B cell (primary cell): ENCODE measurements around the gene MND1. TPM values are rescaled to one million over a fixed set of nuclear protein-coding genes. Genes with fewer than 3 reads are reported as not detected.

ENCODE experiments used
- ATAC-seq: fragments of 200-7000 bp; cut with Tn5 transposase; one replicate; pipeline ENCODE4 v1.10.0; 2021; ENCODE audit warnings: low read depth, mild to moderate bottlenecking, moderate number of reproducible peaks, moderate library complexity
- CTCF ChIA-PET: fragments of 350-600 bp; sonication (Branson Sonifier 250); formaldehyde crosslinking; loops from one replicate; lab custom pipeline; 2021; ENCODE audit warnings: antibody characterized with exemption, inconsistent platforms; lab: Charles Lee
- POLR2A ChIA-PET: fragments of 350-600 bp; sonication (Branson Sonifier 250); formaldehyde crosslinking; loops from one replicate; lab custom pipeline; 2021; ENCODE audit warnings: antibody characterized with exemption; lab: Charles Lee
- DNase-seq: peaks from one replicate; pipeline ENCODE4 v3.0.0; 2013
- H2AFZ ChIP-seq: 2 replicates; pipeline ENCODE4 v1.6.1; 2012; ENCODE audit warnings: mild to moderate bottlenecking, low read depth, low read length; ENCODE audit not compliant: insufficient read depth, poor library complexity, severe bottlenecking
- H3K27ac ChIP-seq, 2 donors: 1 replicate in 1 of 2; 2 replicates in 1 of 2; pipeline ENCODE4 v1.5.1; 2012 to 2013; ENCODE audit warnings: low read length in 2 of 2, mild to moderate bottlenecking in 2 of 2, moderate library complexity in 1 of 2
- H3K27me3 ChIP-seq, 4 experiments: fragments of 200-600 bp in 1 of 4; sonication (generic) in 1 of 4; replicated peaks in 1 of 4; 1 replicate in 2 of 4; 2 replicates in 2 of 4; pipeline versions ENCODE4 v1.6.1 to v1.7.0; 2013 to 2016; ENCODE audit warnings: low read length in 3 of 4, mild to moderate bottlenecking in 2 of 4, mixed read lengths in 1 of 4, moderate library complexity in 1 of 4; ENCODE audit not compliant: insufficient read depth in 4 of 4, control insufficient read depth in 3 of 4; ENCODE audit errors: control extremely low read depth in 1 of 4
- H3K36me3 ChIP-seq, 2 experiments: replicated peaks in 1 of 2; 1 replicate in 1 of 2; 2 replicates in 1 of 2; pipeline versions ENCODE4 v1.6.1 to v1.7.1; 2013; ENCODE audit warnings: low read length in 1 of 2; ENCODE audit not compliant: insufficient read depth in 2 of 2, control insufficient read depth in 1 of 2; ENCODE audit errors: control extremely low read depth in 1 of 2, extremely low read depth in 1 of 2
- H3K4me1 ChIP-seq, 2 donors: fragments of 200-600 bp in 1 of 2; sonication (generic) in 1 of 2; 1 replicate in 1 of 2; 2 replicates in 1 of 2; pipeline versions ENCODE4 v1.5.1 to v1.6.1; 2013 to 2017; ENCODE audit warnings: low read length in 2 of 2; ENCODE audit not compliant: control insufficient read depth in 2 of 2, insufficient read depth in 2 of 2
- H3K4me2 ChIP-seq: replicated peaks from 2 replicates; pipeline ENCODE3; 2012; ENCODE audit warnings: mild to moderate bottlenecking, low read depth, low read length; ENCODE audit not compliant: poor library complexity, severe bottlenecking
- H3K4me3 ChIP-seq, 5 experiments: fragments of 200-600 bp in 1 of 5; sonication (generic) in 1 of 5; 1 replicate in 3 of 5; 2 replicates in 2 of 5; pipeline versions ENCODE4 v1.5.1 to v1.7.0; 2011 to 2016; ENCODE audit warnings: low read length in 4 of 5, mild to moderate bottlenecking in 4 of 5, low read depth in 2 of 5, control low read depth in 1 of 5, moderate library complexity in 1 of 5; ENCODE audit not compliant: insufficient read depth in 1 of 5; ENCODE audit errors: control extremely low read depth in 1 of 5, extremely low read depth in 1 of 5
- H3K79me2 ChIP-seq: fragments of 200-600 bp; sonication (generic); one replicate; pipeline ENCODE4 v1.6.0; 2016; ENCODE audit warnings: low read length; ENCODE audit not compliant: control insufficient read depth, insufficient read depth
- H3K9ac ChIP-seq: fragments of 200-600 bp; sonication (generic); 2 replicates; pipeline ENCODE4 v1.6.1; 2017; ENCODE audit warnings: mild to moderate bottlenecking, low read length, moderate library complexity
- H3K9me3 ChIP-seq, 3 donors: one replicate each; pipeline versions ENCODE4 v1.6.1 to v1.7.1; 2013; ENCODE audit warnings: low read length in 2 of 3; ENCODE audit not compliant: control insufficient read depth in 2 of 3, insufficient read depth in 1 of 3; ENCODE audit errors: control extremely low read depth in 1 of 3
- H4K20me1 ChIP-seq: 2 replicates; pipeline ENCODE4 v1.6.0; 2012; ENCODE audit warnings: mild to moderate bottlenecking, low read length; ENCODE audit not compliant: insufficient read depth, control insufficient read depth, poor library complexity, severe bottlenecking
- H3K27ac Mint-ChIP-seq: one replicate; pipeline ENCODE4 v1.8.0; 2021; ENCODE audit warnings: mixed read lengths
- H3K27me3 Mint-ChIP-seq: one replicate; pipeline ENCODE4 v1.8.0; 2021; ENCODE audit warnings: mixed read lengths
- H3K4me1 Mint-ChIP-seq: one replicate; pipeline ENCODE4 v1.8.0; 2021; ENCODE audit warnings: mixed read lengths
- H3K4me3 Mint-ChIP-seq: one replicate; pipeline ENCODE4 v1.8.0; 2021; ENCODE audit warnings: mixed read lengths
- H3K9me3 Mint-ChIP-seq: one replicate; pipeline ENCODE4 v1.8.0; 2022; ENCODE audit warnings: mixed read lengths; ENCODE audit not compliant: insufficient read depth
- EZH2 ChIP-seq: IDR thresholded peaks from 2 replicates; pipeline ENCODE4 v1.6.1; 2012; ENCODE audit warnings: borderline replicate concordance, low read depth, mild to moderate bottlenecking, moderate library complexity, low read length; ENCODE audit not compliant: insufficient read depth, poor library complexity, severe bottlenecking
- WGBS: methylation state at CpG from one replicate; pipeline ENCODE4 v1.1.5; 2013; ENCODE audit warnings: missing lambda C conversion rate; ENCODE audit not compliant: insufficient coverage; 5-methylcytosine and 5-hydroxymethylcytosine counted together
- intact Hi-C: fragments of 100-400 bp; cut with micrococcal nuclease; formaldehyde crosslinking; loops from one replicate; pipeline ENCODE4 v1.10.0; 2022
- polyA plus RNA-seq: library from polyadenylated mRNA; depleted of rRNA; stranded (reverse); fragments of >200 nt; gene quantifications from 2 replicates; pipeline ENCODE4 v1.2.3, GENCODE V29; 2012
- total RNA-seq, 2 donors: library from RNA; stranded (reverse); fragments of 120-200 nt in 1 of 2; gene quantifications; 1 replicate in 1 of 2; 2 replicates in 1 of 2; pipeline versions ENCODE4 v1.2.3 to v1.2.4, GENCODE V29; 2013 to 2022
- TF ChIP-seq, protein P1 (sequence below): fragments of 200-600 bp; IDR thresholded peaks from one replicate; pipeline ENCODE4 v1.8.0; 2022; ENCODE audit warnings: antibody characterized with exemption, mild to moderate bottlenecking

The MND1 gene
- total and polyA plus RNA-seq, 2 donors (not counting 1 experiment from before 2014, with no cell fraction given), result not detected

DNA sequence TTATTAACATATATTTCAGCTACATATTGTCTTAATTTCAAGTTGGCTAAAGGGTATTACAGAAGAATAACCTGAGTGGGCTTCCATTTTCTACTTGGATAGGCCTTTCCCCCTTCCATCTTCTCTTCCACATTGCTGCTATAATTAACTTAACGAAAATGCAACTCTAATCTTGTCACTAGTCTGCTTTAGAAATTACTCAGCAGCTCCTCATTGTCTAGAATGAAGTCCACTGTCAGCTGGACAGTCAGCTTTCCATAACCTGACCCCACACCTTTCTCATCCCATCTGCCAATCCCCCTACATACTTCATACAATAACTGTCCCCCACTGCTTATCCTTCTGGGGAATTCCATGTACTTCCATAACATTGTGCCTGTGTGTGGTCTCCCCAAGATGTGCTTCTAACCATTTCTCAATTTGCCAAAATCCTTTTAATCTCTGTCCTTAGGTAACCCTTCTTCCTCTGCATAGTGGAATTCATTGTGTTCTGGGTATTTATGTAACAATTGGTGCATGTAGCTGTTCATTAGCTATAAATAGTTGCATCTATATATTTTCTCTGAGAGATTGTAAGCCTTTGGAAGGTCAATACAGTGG is 4.8 kb downstream of the MND1 start:
- POLR2A ChIA-PET, result no interaction called here
- Mint-ChIP-seq H3K9me3 (no peaks in the 10 kb centered on the region), H3K27me3 (no peaks in the 10 kb centered on the region), H3K4me3 (no peak overlapping the region), H3K27ac (no peak overlapping the region), H3K4me1 (peaks cover 29% of the 10 kb centered on the region)
- TF ChIP-seq, protein P1, sequence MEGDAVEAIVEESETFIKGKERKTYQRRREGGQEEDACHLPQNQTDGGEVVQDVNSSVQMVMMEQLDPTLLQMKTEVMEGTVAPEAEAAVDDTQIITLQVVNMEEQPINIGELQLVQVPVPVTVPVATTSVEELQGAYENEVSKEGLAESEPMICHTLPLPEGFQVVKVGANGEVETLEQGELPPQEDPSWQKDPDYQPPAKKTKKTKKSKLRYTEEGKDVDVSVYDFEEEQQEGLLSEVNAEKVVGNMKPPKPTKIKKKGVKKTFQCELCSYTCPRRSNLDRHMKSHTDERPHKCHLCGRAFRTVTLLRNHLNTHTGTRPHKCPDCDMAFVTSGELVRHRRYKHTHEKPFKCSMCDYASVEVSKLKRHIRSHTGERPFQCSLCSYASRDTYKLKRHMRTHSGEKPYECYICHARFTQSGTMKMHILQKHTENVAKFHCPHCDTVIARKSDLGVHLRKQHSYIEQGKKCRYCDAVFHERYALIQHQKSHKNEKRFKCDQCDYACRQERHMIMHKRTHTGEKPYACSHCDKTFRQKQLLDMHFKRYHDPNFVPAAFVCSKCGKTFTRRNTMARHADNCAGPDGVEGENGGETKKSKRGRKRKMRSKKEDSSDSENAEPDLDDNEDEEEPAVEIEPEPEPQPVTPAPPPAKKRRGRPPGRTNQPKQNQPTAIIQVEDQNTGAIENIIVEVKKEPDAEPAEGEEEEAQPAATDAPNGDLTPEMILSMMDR, result no peak
- TF ChIP-seq EZH2, result no peak
- H3K27ac ChIP-seq, result no peak overlapping the region
- WGBS, result 73% methylated on average over 1 of the region's 1 CpG
- H3K4me2 ChIP-seq, result no peak overlapping the region
- H3K36me3 ChIP-seq, result no peaks in the 10 kb centered on the region
- no peak for ATAC-seq
- intact Hi-C loops, result loop anchor here (5.0 kb wide), 2 partner anchors 138 to 173 kb away; no protein-coding TSS in a partner anchor
- no peaks in the 10 kb centered on the region for H3K9me3 ChIP-seq
- no peak for DNase-seq
- H3K9ac ChIP-seq, result no peak overlapping the region
- no peaks in the 10 kb centered on the region for H3K27me3 ChIP-seq
- H3K4me1 ChIP-seq, result peaks cover 11 to 12% of the 10 kb centered on the region in 2 donors
- CTCF ChIA-PET, result interaction anchor here (1.8 kb wide), 1 partner anchor 116 kb away, joined by 4 read pairs; no protein-coding TSS in a partner anchor
- no peaks in the 10 kb centered on the region for H4K20me1 ChIP-seq
- peaks cover 27% of the 10 kb centered on the region for H3K79me2 ChIP-seq
- H3K4me3 ChIP-seq, result no peak overlapping the region
- H2AFZ ChIP-seq, result no peak overlapping the region

GRCh38 chr4:153362184-153362583 is 17.7 kb downstream of the MND1 start:
- WGBS, result 100% methylated on average over 3 of the region's 3 CpGs
- no peak overlapping the region for H3K4me3 Mint-ChIP-seq
- DNase-seq, result no peak
- no peaks in the 10 kb centered on the region for H3K9me3 ChIP-seq
- CTCF ChIA-PET, result interaction anchor here (1.1 kb wide), 1 partner anchor 172 kb away, joined by 4 read pairs; no protein-coding TSS in a partner anchor
- intact Hi-C loops, result no loop called here
- H3K4me2 ChIP-seq, result no peak overlapping the region
- POLR2A ChIA-PET, result no interaction called here
- H3K27me3 Mint-ChIP-seq, result no peaks in the 10 kb centered on the region
- H2AFZ ChIP-seq, result no peak overlapping the region
- ATAC-seq, result no peak
- no peaks in the 10 kb centered on the region for H4K20me1 ChIP-seq
- peaks cover 6% of the 10 kb centered on the region for H3K4me1 Mint-ChIP-seq
- peaks cover 5% of the 10 kb centered on the region in 2 donors for H3K4me1 ChIP-seq
- no peak overlapping the region for H3K9ac ChIP-seq
- H3K9me3 Mint-ChIP-seq, result no peaks in the 10 kb centered on the region
- H3K79me2 ChIP-seq, result no peaks in the 10 kb centered on the region
- TF ChIP-seq, protein P1, result no peak
- no peak for TF ChIP-seq EZH2
- no peak overlapping the region for H3K27ac ChIP-seq
- H3K27me3 ChIP-seq, result no peaks in the 10 kb centered on the region
- H3K27ac Mint-ChIP-seq, result no peak overlapping the region
- no peak overlapping the region for H3K4me3 ChIP-seq
- no peaks in the 10 kb centered on the region for H3K36me3 ChIP-seq
